ENCODE data around the gene EPHB2.

Gene EPHB2

DNA sequence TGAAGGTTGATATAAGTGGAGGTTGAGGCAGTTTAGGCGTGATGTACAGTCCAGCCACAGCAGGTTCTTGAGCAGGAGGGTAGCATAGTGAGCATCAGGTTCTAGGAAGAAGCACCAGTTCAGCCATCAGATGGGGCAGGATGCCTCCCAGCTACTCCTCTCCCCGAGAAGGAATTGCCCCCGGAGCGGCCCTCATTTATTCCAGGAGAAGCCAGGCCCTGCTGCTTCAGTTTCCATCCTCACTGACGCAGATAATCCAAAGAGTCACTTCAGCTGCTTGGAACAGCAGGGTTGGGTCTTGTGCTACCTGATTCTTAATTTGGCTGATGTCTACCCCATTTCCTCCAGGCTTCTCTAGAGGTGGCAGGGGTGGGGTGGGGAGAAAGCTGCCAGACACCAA lies 207.3 kb downstream of the EPHB2 start:
- no peak for DNase-seq (ENCODE audit: extremely low read depth, insufficient read length)
- Histone ChIP-seq H3K36me3 (ENCODE audit: control insufficient read depth, insufficient read depth, low read length) (no peaks in the 10 kb centered on the region), H3K4me3 (replicated peaks; ENCODE audit: low read depth, low read length) (no peak overlapping the region), H3K27me3 (replicated peaks; ENCODE audit: control insufficient read depth, insufficient read depth, low read length) (peaks cover 9% of the 10 kb centered on the region)
- TF ChIP-seq, protein P1, sequence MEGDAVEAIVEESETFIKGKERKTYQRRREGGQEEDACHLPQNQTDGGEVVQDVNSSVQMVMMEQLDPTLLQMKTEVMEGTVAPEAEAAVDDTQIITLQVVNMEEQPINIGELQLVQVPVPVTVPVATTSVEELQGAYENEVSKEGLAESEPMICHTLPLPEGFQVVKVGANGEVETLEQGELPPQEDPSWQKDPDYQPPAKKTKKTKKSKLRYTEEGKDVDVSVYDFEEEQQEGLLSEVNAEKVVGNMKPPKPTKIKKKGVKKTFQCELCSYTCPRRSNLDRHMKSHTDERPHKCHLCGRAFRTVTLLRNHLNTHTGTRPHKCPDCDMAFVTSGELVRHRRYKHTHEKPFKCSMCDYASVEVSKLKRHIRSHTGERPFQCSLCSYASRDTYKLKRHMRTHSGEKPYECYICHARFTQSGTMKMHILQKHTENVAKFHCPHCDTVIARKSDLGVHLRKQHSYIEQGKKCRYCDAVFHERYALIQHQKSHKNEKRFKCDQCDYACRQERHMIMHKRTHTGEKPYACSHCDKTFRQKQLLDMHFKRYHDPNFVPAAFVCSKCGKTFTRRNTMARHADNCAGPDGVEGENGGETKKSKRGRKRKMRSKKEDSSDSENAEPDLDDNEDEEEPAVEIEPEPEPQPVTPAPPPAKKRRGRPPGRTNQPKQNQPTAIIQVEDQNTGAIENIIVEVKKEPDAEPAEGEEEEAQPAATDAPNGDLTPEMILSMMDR (IDR thresholded peaks at IDR 0.05; ENCODE audit: insufficient read depth, low read length, poor library complexity, severe bottlenecking), result no peak

DNA sequence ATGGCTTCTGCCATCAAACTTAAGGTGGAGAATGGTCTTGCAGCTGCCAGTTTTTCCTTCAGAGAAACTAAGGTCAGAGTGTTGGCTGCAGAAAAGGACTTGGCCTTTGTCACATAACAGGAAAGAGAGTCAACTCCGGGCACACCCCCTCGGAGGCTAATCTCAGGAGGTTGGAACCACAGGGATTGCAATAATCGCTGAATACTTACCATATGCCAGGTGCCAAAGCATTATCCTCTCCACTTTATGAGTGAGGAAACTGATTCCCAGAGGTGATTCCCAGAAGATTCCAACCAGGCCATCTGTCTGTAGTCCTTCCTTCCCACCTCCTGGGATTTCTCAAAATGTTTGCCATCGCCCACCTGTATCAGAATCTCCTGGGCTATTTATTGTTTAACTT lies 208.0 kb downstream of the EPHB2 start:
- no peak for DNase-seq (ENCODE audit: extremely low read depth, insufficient read length)
- TF ChIP-seq, protein P1 (IDR thresholded peaks at IDR 0.05; ENCODE audit: insufficient read depth, low read length, poor library complexity, severe bottlenecking), result no peak
- Histone ChIP-seq H3K4me3 (replicated peaks; ENCODE audit: low read depth, low read length) (no peak overlapping the region), H3K27me3 (replicated peaks; ENCODE audit: control insufficient read depth, insufficient read depth, low read length) (peaks cover 9% of the 10 kb centered on the region), H3K36me3 (ENCODE audit: control insufficient read depth, insufficient read depth, low read length) (no peaks in the 10 kb centered on the region)

DNA sequence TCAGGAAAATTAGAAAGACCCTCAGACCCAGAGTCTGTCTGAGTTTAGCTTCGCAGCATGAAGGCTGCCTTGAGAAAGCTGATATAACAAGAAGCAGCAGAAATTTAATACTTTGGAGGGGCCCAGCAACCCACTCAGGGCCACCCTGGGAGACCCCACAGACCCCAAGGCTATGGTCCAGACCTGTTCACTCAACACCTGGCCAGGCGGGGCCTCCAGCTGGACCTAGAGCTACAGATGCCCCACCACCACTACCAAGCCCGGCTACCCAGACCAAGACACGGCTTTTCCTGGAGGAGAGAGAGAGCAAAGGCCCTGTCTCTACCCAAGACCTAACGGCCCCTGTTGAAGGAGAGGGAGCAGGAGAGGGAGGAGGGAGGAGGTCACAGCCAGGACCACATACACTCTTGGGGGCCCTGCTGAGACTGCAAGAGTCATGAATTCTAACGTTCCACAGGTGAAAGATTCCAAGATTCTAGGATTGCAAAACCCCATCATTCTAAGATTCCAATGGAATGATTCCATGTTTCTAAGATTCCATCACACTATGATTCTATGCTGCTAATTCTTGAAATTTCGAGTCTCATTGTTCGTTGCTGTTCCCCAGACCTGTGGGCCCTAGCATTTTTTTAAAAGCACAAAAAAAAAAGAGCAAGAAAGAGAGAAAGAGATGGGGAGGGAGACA lies 208.8 kb downstream of the EPHB2 start:
- DNase-seq (ENCODE audit: extremely low read depth, insufficient read length), result no peak
- Histone ChIP-seq H3K36me3 (ENCODE audit: control insufficient read depth, insufficient read depth, low read length) (no peaks in the 10 kb centered on the region), H3K27me3 (replicated peaks; ENCODE audit: control insufficient read depth, insufficient read depth, low read length) (peaks cover 9% of the 10 kb centered on the region), H3K4me3 (replicated peaks; ENCODE audit: low read depth, low read length) (no peak overlapping the region)
- TF ChIP-seq, protein P1 (IDR thresholded peaks at IDR 0.05; ENCODE audit: insufficient read depth, low read length, poor library complexity, severe bottlenecking), result no peak

DNA sequence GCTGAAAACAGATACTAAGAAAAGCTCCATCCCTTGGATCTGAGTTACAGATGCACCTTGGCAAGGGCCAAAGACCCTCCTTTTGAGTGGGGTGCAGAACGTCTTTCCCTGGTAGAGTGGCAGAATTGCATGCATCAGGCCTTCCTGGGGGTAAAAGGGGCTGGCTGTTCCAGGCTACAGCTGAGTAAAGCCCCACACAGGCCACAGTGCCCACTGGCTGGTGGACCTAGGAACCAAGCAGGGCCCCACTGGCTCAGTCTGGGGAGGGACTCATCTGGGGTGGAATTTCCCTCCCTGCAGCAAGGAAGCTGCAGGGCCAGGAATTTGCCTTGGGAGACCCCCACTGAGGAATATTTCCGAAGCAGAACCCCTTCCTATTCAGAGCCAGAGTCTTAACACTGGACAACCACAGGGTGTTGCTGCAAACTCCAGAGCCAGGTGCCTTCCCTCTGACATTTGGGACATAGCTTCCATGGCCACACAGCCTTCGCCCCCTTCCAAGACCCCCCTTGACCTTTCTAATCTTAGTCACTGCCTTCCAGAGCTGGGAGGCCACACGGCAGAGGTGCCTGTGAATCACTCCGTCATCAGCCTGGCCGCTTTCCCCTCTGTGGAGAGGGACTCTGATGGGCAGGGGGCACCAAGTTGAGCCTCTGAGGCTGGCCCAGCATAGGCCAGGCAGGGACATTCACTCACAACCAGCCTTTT lies 209.5 kb downstream of the EPHB2 start:
- TF ChIP-seq, protein P1 (IDR thresholded peaks at IDR 0.05; ENCODE audit: insufficient read depth, low read length, poor library complexity, severe bottlenecking), result no peak
- DNase-seq (ENCODE audit: extremely low read depth, insufficient read length), result no peak
- H3K4me3 ChIP-seq (replicated peaks; ENCODE audit: low read depth, low read length), result no peak overlapping the region
- peaks cover 9% of the 10 kb centered on the region for H3K27me3 ChIP-seq (replicated peaks; ENCODE audit: control insufficient read depth, insufficient read depth, low read length)
- no peaks in the 10 kb centered on the region for H3K36me3 ChIP-seq (ENCODE audit: control insufficient read depth, insufficient read depth, low read length)

DNA sequence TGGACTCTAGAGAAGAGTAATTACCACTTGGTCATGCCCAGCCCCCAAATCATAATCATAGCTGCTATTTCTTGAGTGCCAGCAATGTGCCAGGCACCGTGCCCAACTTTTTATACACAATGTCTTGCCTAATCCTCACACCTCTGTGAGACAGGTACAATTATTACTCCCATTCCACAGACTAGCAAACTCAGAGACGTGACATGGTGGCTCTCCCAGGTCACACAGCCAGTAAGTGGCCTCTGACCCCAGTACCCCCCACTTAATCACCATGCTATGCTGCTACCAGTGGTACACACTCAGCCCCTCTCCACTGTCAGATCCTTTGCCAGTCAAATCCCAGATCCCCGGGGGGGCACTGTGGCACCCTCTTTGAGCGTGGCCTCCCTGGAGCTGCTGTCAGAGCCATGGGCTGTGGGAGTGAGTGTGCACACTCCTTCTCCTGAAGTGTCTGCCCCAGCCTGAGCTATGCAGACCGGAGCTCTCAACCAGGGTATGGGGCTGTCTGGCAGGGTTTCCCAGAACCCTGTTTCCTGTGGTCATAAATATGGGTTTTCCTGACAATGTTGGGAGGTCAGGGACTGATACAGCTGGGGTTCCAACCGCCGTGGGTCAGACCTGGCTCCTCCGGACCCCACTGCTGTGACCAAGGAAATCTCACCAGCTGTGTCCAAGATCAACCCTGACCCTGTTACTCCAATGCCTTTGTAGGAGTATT lies 210.3 kb downstream of the EPHB2 start:
- TF ChIP-seq, protein P1 (IDR thresholded peaks at IDR 0.05; ENCODE audit: insufficient read depth, low read length, poor library complexity, severe bottlenecking), result no peak
- peaks cover 6% of the 10 kb centered on the region for H3K27me3 ChIP-seq (replicated peaks; ENCODE audit: control insufficient read depth, insufficient read depth, low read length)
- H3K36me3 ChIP-seq (ENCODE audit: control insufficient read depth, insufficient read depth, low read length), result no peaks in the 10 kb centered on the region
- no peak overlapping the region for H3K4me3 ChIP-seq (replicated peaks; ENCODE audit: low read depth, low read length)
- no peak for DNase-seq (ENCODE audit: extremely low read depth, insufficient read length)

Data from GM06990 (cell line).